ENCODE results near the gene ANTKMT. TPM values are rescaled to one million over a fixed set of nuclear protein-coding genes. Genes with fewer than 3 reads are reported as not detected.
A peak's percentile ranks its signal among the peaks of the same experiment; 100 is the strongest.
"Not testable (repeated sequence)": the region's sequence is repeated elsewhere in the genome, so short reads cannot be mapped to it uniquely, and the experiment has no call there.

ANTKMT gene
- total RNA-seq, 4 donors from 2014 or later, result 24.9 to 42.4 (median 32.1) TPM

DNA sequence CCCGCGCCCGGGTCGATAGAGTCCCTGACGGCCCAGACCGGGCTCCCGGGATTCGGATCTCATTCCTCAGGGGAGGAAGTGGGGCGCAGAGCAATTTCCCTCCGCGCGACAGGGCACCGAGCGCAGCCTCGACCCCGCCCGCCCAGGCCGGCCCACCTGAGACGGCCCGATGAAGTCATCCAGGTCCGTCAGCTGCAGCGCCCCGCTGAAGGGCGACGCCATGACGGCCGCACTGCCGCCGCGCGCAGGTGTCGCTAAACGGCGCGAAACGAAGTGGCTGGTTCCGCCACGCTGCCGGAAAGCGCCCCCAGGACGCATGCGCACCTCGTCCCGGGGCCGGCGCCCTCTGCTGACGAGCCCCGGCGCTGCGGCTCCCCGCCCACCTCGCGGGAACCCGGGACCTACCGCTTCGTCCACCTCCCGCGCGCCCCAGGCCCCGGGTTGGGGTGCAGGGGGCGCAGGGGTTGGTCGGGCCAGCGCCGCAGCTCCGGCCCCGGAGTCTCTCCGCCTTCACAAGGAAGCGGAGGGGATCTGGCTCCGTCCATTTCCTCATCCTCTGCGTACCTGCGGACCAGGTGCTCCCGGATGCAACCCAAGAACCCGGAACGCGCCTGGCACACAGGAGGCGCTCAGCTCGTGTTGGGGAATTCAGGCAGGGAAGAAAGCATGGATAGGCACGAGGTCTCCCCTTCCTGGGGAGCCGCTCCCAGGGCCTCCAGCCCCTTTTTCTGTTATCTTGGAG is 20.0 kb downstream of the ANTKMT start, which contains the start of gene CIAO3:
TSS of gene CIAO3 (minus strand) at position 234 of the 742 bp plus-strand sequence. CDS start at position 222, 12 bp downstream.
- intact Hi-C loops (cut with DNase I; ENCODE audit: low total_unique reads), result no loop called here
- peak; percentile 68 to 97 for DNase-seq (ENCODE audit: low spot score in 2 of 2)
- peak within 1 kb of the TSS; percentile 74 for H3K4me3 ChIP-seq (ENCODE audit: low read depth, poor library complexity, severe bottlenecking)
- 0 to 1% methylated on average over 52 to 65 of the region's 79 CpGs for WGBS, 2 donors
- peak in 1 of 2 donors; percentile 13 for TF ChIP-seq POLR2A (IDR thresholded peaks at IDR 0.05)
- TF ChIP-seq, protein P1, sequence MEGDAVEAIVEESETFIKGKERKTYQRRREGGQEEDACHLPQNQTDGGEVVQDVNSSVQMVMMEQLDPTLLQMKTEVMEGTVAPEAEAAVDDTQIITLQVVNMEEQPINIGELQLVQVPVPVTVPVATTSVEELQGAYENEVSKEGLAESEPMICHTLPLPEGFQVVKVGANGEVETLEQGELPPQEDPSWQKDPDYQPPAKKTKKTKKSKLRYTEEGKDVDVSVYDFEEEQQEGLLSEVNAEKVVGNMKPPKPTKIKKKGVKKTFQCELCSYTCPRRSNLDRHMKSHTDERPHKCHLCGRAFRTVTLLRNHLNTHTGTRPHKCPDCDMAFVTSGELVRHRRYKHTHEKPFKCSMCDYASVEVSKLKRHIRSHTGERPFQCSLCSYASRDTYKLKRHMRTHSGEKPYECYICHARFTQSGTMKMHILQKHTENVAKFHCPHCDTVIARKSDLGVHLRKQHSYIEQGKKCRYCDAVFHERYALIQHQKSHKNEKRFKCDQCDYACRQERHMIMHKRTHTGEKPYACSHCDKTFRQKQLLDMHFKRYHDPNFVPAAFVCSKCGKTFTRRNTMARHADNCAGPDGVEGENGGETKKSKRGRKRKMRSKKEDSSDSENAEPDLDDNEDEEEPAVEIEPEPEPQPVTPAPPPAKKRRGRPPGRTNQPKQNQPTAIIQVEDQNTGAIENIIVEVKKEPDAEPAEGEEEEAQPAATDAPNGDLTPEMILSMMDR (IDR thresholded peaks at IDR 0.05), result peak in 1 of 3 donors; percentile 74

DNA sequence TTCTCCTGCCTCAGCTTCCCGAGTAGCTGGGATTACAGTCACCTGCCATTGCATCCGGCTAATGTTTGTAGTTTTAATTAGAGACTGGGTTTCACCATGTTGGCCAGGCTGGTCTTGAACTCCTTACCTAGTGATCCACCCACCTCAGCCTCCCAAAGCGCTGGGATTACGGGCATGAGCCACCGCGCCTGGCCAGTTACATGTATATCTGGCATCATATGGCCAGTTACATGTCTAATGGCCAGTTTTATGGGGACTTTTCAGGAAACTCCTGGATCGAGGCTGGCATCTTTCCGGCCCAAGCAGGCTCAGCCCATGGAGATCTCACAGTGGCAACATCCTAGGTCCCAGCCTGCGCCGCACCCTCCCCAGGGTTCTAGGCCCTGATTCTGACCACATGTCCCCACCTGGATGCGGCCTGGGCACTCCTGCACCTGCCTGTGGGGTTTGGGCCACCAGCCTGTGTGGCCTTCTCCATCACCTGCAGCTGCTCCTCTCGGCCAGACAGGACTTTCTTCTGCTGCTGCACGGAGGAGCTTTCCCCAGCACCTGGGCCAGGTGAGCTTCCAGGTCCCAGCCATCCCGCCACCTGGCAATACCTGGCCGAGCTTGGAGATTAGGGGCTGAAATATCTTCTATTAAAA is 21.2 kb downstream of the ANTKMT start:
- H3K4me3 ChIP-seq (ENCODE audit: low read depth, poor library complexity, severe bottlenecking), result no peak overlapping the region
- 91 to 96% methylated on average over 8 to 15 of the region's 15 CpGs for WGBS, 2 donors
- TF ChIP-seq, protein P1 (IDR thresholded peaks at IDR 0.05), result no peak
- TF ChIP-seq POLR2A (IDR thresholded peaks at IDR 0.05), result no peak
- intact Hi-C loops (cut with DNase I; ENCODE audit: low total_unique reads), result no loop called here
- no peak for DNase-seq (ENCODE audit: low spot score in 2 of 2)

DNA sequence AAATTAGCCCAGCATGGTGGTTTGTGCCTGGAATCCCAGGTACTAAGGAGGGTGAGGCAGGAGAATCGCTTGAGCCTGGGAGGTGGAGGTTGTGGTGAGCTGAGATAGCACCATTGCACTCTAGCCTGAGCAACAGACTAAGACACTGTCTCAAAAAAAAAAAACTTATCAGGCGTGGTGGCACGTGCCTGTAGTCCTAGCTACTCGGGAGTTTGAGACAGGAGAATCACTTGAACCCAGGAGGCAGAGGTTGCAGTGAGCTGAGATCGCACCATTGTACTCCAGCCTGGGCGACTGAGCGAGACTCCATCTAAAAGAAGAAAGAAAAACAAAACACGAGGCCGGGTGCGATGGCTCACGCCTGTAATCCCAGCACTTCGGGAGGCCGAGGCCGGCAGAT is 21.9 kb downstream of the ANTKMT start:
- WGBS, 2 donors, result 81 to 83% methylated on average over 14 of the region's 14 CpGs
- not testable (repeated sequence) for DNase-seq (ENCODE audit: low spot score in 2 of 2)

DNA sequence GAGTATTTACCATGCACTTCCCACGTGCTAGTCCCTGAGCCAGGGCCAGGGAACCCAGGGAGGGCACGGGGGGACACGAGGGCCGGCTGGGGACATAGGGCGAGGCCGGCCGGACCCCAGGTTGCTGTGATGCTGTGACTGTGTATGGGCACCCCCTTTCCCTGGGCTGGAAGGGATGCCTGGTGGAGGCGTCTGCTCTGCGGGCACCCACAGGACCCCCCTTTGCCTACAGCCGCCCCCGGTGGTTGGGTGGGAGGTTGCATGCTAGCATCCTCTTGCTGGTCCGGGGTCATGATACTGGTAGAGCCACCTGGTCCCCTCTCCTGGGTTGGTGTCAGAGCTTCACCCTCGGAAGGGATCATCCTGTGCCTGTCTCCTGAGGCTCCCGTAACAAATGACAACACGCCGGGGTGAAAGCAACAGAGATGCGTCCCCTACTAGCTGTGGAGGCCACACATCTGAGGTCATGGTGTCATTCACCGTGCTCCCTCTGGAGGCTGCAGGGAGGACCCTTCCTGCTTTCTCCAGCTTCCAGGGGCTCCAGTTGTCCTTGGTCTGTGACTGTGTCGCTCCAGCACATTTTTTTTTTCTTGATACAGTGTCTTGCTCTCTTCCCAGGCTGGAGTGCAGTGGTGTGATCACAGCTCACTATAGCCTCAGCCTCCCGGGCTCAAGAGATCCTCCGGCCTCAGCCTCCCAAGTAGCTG is 23.0 kb downstream of the ANTKMT start:
- intact Hi-C loops (cut with DNase I; ENCODE audit: low total_unique reads), result no loop called here
- no peak for DNase-seq (ENCODE audit: low spot score in 2 of 2)
- 83 to 86% methylated on average over 19 to 21 of the region's 21 CpGs for WGBS, 2 donors
- no peak overlapping the region for H3K4me3 ChIP-seq (ENCODE audit: low read depth, poor library complexity, severe bottlenecking)
- TF ChIP-seq, protein P1 (IDR thresholded peaks at IDR 0.05), result no peak
- no peak for TF ChIP-seq POLR2A (IDR thresholded peaks at IDR 0.05)

More for the DNA sequence above, 21.9 kb downstream of the ANTKMT start:
- intact Hi-C loops (cut with DNase I; ENCODE audit: low total_unique reads); H3K4me3 ChIP-seq (ENCODE audit: low read depth, poor library complexity, severe bottlenecking): not testable (repeated sequence)

DNA sequence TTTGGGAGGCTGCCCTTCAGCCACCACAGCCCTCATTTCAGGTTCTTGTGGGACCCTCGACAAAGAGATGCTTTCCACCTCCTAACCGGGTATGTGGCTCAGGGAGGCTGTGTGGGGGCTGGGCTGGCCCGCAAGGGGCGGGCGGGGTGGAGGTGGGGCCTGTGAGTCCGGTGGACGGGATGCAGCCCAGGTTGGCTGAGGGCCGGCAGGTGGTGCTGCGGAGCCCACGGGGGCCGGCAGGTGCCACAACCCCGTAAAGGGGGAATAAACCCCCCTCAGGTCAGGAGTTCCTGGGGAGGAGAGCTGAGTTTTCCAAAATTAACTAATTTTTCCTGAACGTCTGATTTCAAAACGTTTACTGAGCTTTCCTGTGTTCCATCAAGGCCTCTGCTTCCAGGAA is 24.8 kb downstream of the ANTKMT start:
- no peak overlapping the region for H3K4me3 ChIP-seq (ENCODE audit: low read depth, poor library complexity, severe bottlenecking)
- WGBS, 2 donors, result 8 to 10% methylated on average over 12 to 14 of the region's 14 CpGs
- no peak for DNase-seq (ENCODE audit: low spot score in 2 of 2)
- intact Hi-C loops (cut with DNase I; ENCODE audit: low total_unique reads), result no loop called here
- TF ChIP-seq POLR2A (IDR thresholded peaks at IDR 0.05), result no peak
- TF ChIP-seq, protein P1 (IDR thresholded peaks at IDR 0.05), result no peak

DNA sequence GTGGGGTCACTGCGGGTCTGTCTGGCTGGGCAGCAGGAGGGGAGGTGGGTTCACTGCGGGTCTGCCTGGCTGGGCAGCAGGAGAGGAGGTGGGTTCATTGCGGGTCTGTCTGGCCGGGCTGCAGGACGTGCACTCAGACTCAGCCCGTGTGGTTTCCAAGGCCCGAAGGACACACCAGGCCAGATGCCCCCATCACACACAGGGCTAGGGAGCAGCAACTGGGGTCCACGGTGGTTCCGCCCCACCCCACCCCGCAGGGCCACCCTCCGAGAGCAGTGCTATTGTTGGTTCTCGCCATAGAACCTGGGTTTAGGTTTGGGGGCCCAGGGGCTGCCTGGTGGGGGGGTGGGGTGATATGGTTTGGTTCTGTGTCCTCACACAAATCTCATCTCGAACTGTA is 25.7 kb downstream of the ANTKMT start:
- TF ChIP-seq, protein P1 (IDR thresholded peaks at IDR 0.05), result no peak
- TF ChIP-seq POLR2A (IDR thresholded peaks at IDR 0.05), result no peak
- H3K4me3 ChIP-seq (ENCODE audit: low read depth, poor library complexity, severe bottlenecking), result no peak overlapping the region
- WGBS, 2 donors, result 78 to 85% methylated on average over 9 to 13 of the region's 13 CpGs
- no peak for DNase-seq (ENCODE audit: low spot score in 2 of 2)
- intact Hi-C loops (cut with DNase I; ENCODE audit: low total_unique reads), result no loop called here

Measured in lower leg skin (tissue), 4 donors.